Thoracic aorta (tissue), 2 donors: ENCODE measurements around the gene NCKAP5. TPM values are rescaled to one million over a fixed set of nuclear protein-coding genes. Genes with fewer than 3 reads are reported as not detected.

ENCODE experiments used
- ATAC-seq: fragments of 150-250 bp; one replicate; pipeline ENCODE4 v1.8.0; 2017; ENCODE audit warnings: low read depth; ENCODE audit not compliant: insufficient number of reproducible peaks, low FRiP score
- DNase-seq: peaks from one replicate; pipeline ENCODE4 v3.0.0-alpha.2; 2020; ENCODE audit warnings: low spot score
- H3K27ac ChIP-seq, 2 donors: fragments of 200-600 bp; sonication (generic); 1 replicate in 1 of 2; 2 replicates in 1 of 2; pipeline ENCODE4 v1.5.1; 2016; ENCODE audit warnings: mild to moderate bottlenecking in 2 of 2, moderate library complexity in 2 of 2
- H3K27me3 ChIP-seq: fragments of 200-600 bp; sonication (generic); replicated peaks from 2 replicates; pipeline ENCODE4 v1.6.0; 2016; ENCODE audit warnings: mild to moderate bottlenecking; ENCODE audit not compliant: insufficient read depth
- H3K36me3 ChIP-seq: fragments of 200-600 bp; sonication (generic); one replicate; pipeline ENCODE4 v1.5.1; 2016
- H3K4me1 ChIP-seq, 2 donors: fragments of 200-600 bp; sonication (generic); 1 replicate in 1 of 2; 2 replicates in 1 of 2; pipeline versions ENCODE4 v1.5.1 to v1.6.0; 2016; ENCODE audit warnings: low read depth in 2 of 2, mild to moderate bottlenecking in 1 of 2; ENCODE audit not compliant: control insufficient read depth in 1 of 2
- H3K4me3 ChIP-seq: fragments of 200-600 bp; sonication (generic); 2 replicates; pipeline ENCODE4 v1.5.1; 2016; ENCODE audit warnings: mild to moderate bottlenecking
- H3K9me3 ChIP-seq: fragments of 200-600 bp; sonication (generic); 2 replicates; pipeline ENCODE4 v1.5.1; 2016
- CTCF ChIP-seq: fragments of 200-600 bp; sonication (generic); IDR thresholded peaks from one replicate; pipeline ENCODE4 v1.5.1; 2019; ENCODE audit warnings: antibody characterized with exemption
- total RNA-seq, 2 donors: library from RNA; depleted of rRNA; stranded (reverse); fragments of >200 nt; gene quantifications; one replicate each; pipeline versions ENCODE4 v1.1.0 to v1.2.3, GENCODE V29; 2016

NCKAP5 gene
- total RNA-seq, 2 donors from 2014 or later = 1.2 to 1.9 TPM

GRCh38 chr2:133303150-133303549 lies 265.1 kb downstream of the NCKAP5 start:
- Histone ChIP-seq H3K27ac (no peak overlapping the region), H3K4me1 (no peaks in the 10 kb centered on the region), H3K36me3 (no peaks in the 10 kb centered on the region), H3K9me3 (no peaks in the 10 kb centered on the region), H3K4me3 (no peak overlapping the region), H3K27me3 (no peaks in the 10 kb centered on the region)
- ATAC-seq (no peak), DNase-seq (no peak)
- no peak for TF ChIP-seq CTCF

- Histone ChIP-seq H3K4me1 (no peaks in the 10 kb centered on the region), H3K4me3 (no peak overlapping the region), H3K9me3 (no peaks in the 10 kb centered on the region), H3K27me3 (no peaks in the 10 kb centered on the region), H3K36me3 (no peaks in the 10 kb centered on the region), H3K27ac (no peak overlapping the region)
- DNase-seq (no peak), ATAC-seq (no peak)
- no peak for TF ChIP-seq CTCF
These were observed 271.9 kb downstream of the NCKAP5 start for GRCh38 chr2:133296401-133296800.

GRCh38 chr2:133293544-133294353 lies 274.5 kb downstream of the NCKAP5 start:
- Histone ChIP-seq H3K9me3 (no peaks in the 10 kb centered on the region), H3K27me3 (no peaks in the 10 kb centered on the region), H3K4me3 (no peak overlapping the region), H3K4me1 (no peaks in the 10 kb centered on the region), H3K36me3 (no peaks in the 10 kb centered on the region), H3K27ac (no peak overlapping the region)
- DNase-seq = no peak
- ATAC-seq = no peak
- TF ChIP-seq CTCF = no peak

- H3K9me3 ChIP-seq = no peaks in the 10 kb centered on the region
- no peak for ATAC-seq
These were observed 276.0 kb downstream of the NCKAP5 start for GRCh38 chr2:133292259-133292658.

GRCh38 chr2:133287709-133288108 lies 280.6 kb downstream of the NCKAP5 start:
- H3K27ac ChIP-seq = no peak overlapping the region
- no peak for ATAC-seq
- no peaks in the 10 kb centered on the region for H3K4me1 ChIP-seq
- H3K9me3 ChIP-seq = no peaks in the 10 kb centered on the region
- H3K36me3 ChIP-seq = no peaks in the 10 kb centered on the region
- no peak overlapping the region for H3K4me3 ChIP-seq
- H3K27me3 ChIP-seq = no peaks in the 10 kb centered on the region
- no peak for TF ChIP-seq CTCF
- no peak for DNase-seq

More at GRCh38 chr2:133292259-133292658, 276.0 kb downstream of the NCKAP5 start:
- no peaks in the 10 kb centered on the region for H3K27me3 ChIP-seq
- no peak for DNase-seq
- no peak overlapping the region for H3K27ac ChIP-seq
- H3K4me1 ChIP-seq = no peaks in the 10 kb centered on the region
- no peak overlapping the region for H3K4me3 ChIP-seq
- H3K36me3 ChIP-seq = no peaks in the 10 kb centered on the region
- TF ChIP-seq CTCF = no peak
